Right lobe of liver (tissue), 6 donors: ENCODE results near the gene RPUSD3. TPM values are rescaled to one million over a fixed set of nuclear protein-coding genes. Genes with fewer than 3 reads are reported as not detected.
"Not testable (repeated sequence)": the region's sequence is repeated elsewhere in the genome, so short reads cannot be mapped to it uniquely, and the experiment has no call there.

ENCODE experiments used
- ATAC-seq, 4 donors: fragments of 200-7000 bp; cut with Tn5 transposase; one replicate each; pipeline ENCODE4 v1.9.1; 2020; ENCODE audit warnings: mild to moderate bottlenecking in 4 of 4, moderate library complexity in 4 of 4
- DNase-seq, 3 donors: peaks; one replicate each; pipeline ENCODE4 v3.0.0-alpha.2; 2020
- H3K27ac ChIP-seq, 3 donors: fragments of 200-600 bp; one replicate each; pipeline ENCODE4 v1.8.0; 2022
- H3K27me3 ChIP-seq, 2 donors: fragments of 200-600 bp; one replicate each; pipeline ENCODE4 v1.8.0; 2022
- H3K36me3 ChIP-seq, 4 donors: fragments of 200-600 bp; sonication (generic) in 1 of 4; one replicate each; pipeline versions ENCODE4 v1.5.1 to v1.8.0; 2017 to 2022; ENCODE audit warnings: control low read depth in 1 of 4
- H3K4me1 ChIP-seq, 4 donors: fragments of 200-600 bp; sonication (generic) in 1 of 4; one replicate each; pipeline versions ENCODE4 v1.5.1 to v1.8.0; 2017 to 2022; ENCODE audit warnings: control low read depth in 1 of 4
- H3K4me3 ChIP-seq, 3 donors: fragments of 200-600 bp; one replicate each; pipeline ENCODE4 v1.8.0; 2022
- H3K9me3 ChIP-seq, 4 donors: fragments of 200-600 bp; sonication (generic) in 1 of 4; one replicate each; pipeline versions ENCODE4 v1.5.1 to v1.8.0; 2017 to 2022; ENCODE audit warnings: control low read depth in 1 of 4
- CTCF ChIP-seq, 4 donors: fragments of 200-600 bp in 3 of 4; fragments of 450-650 bp in 1 of 4; IDR thresholded peaks; one replicate each; pipeline versions ENCODE4 v1.5.1 to v1.8.0; 2016 to 2022; ENCODE audit warnings: antibody characterized with exemption in 4 of 4, mild to moderate bottlenecking in 2 of 4
- POLR2A ChIP-seq: fragments of 450-650 bp; IDR thresholded peaks from one replicate; pipeline ENCODE4 v1.6.1; 2017; ENCODE audit warnings: antibody characterized with exemption, mild to moderate bottlenecking
- WGBS: methylation state at CpG from one replicate; pipeline ENCODE4 v1.1.6; 2018; ENCODE audit warnings: low coverage, low lambda C conversion rate; ENCODE audit not compliant: insufficient coverage; ENCODE audit errors: missing lambda C conversion rate; 5-methylcytosine and 5-hydroxymethylcytosine counted together
- intact Hi-C, 2 donors: fragments of 100-400 bp; cut with DNase I; formaldehyde crosslinking; loops; one replicate each; pipeline versions ENCODE4 v1.11.2 to v1.14.1; 2022
- total RNA-seq, 6 experiments: library from RNA; depleted of rRNA in 2 of 6; stranded (reverse); fragments of >200 nt in 2 of 6; fragmentation: NEBNext Ultra II Directional in 3 of 6; extraction: Animal tissue kit (Norgen Biotek cat#: 25700) in 3 of 6; gene quantifications; one replicate each; pipeline versions ENCODE4 v1.1.0 to v1.2.4, GENCODE V29; 2016 to 2023
- donor health status: DM: no; HTN: yes; CAD: no.
- donor health status: DM: no; HTN: no; CAD: no.
- donor health status: DM: no; HTN: no; CAD: no.
- donor health status: DM: no; HTN: yes; CAD: no.
- donor health status: DM: no; HTN: yes; CAD: no.

Gene RPUSD3
- total RNA-seq, 6 experiments from 2014 or later = 15.8 to 34.6 (median 22.4) TPM

- Histone ChIP-seq H3K36me3 (no peaks in the 10 kb centered on the region), H3K9me3 (no peaks in the 10 kb centered on the region), H3K4me1 (peaks cover 0 to 9% (median 0%) of the 10 kb centered on the region in 4 donors), H3K4me3 (no peak overlapping the region), H3K27ac (no peak overlapping the region), H3K27me3 (no peaks in the 10 kb centered on the region)
- intact Hi-C loops = loop anchor here in 1 of 2 donors (10.0 kb wide), 1 partner anchor 69 kb away; no protein-coding TSS in a partner anchor
- no CpG with 5 or more reads among the region's 3 CpGs for WGBS
- DNase-seq (no peak), ATAC-seq (no peak)
- TF ChIP-seq CTCF (IDR thresholded peaks at IDR 0.05) (no peak), POLR2A (no peak)
Observed at GRCh38 chr3:9855594-9855993, 11.8 kb upstream of the RPUSD3 start.

- WGBS = 82% methylated on average over 8 of the region's 11 CpGs
Observed at GRCh38 chr3:9854291-9854940, 10.6 kb upstream of the RPUSD3 start.

GRCh38 chr3:9852528-9852927 is 8.7 kb upstream of the RPUSD3 start:
- no peak for DNase-seq
- Histone ChIP-seq H3K27me3 (no peaks in the 10 kb centered on the region), H3K9me3 (no peaks in the 10 kb centered on the region), H3K4me1 (peaks cover 0 to 26% (median 4%) of the 10 kb centered on the region in 4 donors), H3K36me3 (no peaks in the 10 kb centered on the region), H3K4me3 (no peak overlapping the region), H3K27ac (no peak overlapping the region)
- TF ChIP-seq CTCF (IDR thresholded peaks at IDR 0.05) (no peak), POLR2A (no peak)
- WGBS = 94% methylated on average over 3 of the region's 6 CpGs
- intact Hi-C loops = loop anchor here in 1 of 2 donors (10.0 kb wide), 1 partner anchor 72 kb away; no protein-coding TSS in a partner anchor
- no peak for ATAC-seq

More at GRCh38 chr3:9854291-9854940, 10.6 kb upstream of the RPUSD3 start:
- not testable (repeated sequence) for H3K36me3 ChIP-seq, H3K4me3 ChIP-seq, H3K27ac ChIP-seq, DNase-seq, H3K9me3 ChIP-seq, H3K27me3 ChIP-seq, ATAC-seq
- intact Hi-C loops = loop anchor here in 1 of 2 donors (10.0 kb wide), 1 partner anchor 70 kb away; no protein-coding TSS in a partner anchor
- H3K4me1 ChIP-seq = peaks cover 0 to 17% (median 3%) of the 10 kb centered on the region in 4 donors

GRCh38 chr3:9851926-9852325 is 8.1 kb upstream of the RPUSD3 start:
- peak in 1 of 3 donors; percentile 68 for DNase-seq
- ATAC-seq, H3K36me3 ChIP-seq, H3K9me3 ChIP-seq, H3K4me3 ChIP-seq, H3K27ac ChIP-seq, H3K27me3 ChIP-seq: not testable (repeated sequence)
- H3K4me1 ChIP-seq = peaks cover 0 to 26% (median 4%) of the 10 kb centered on the region in 4 donors
- intact Hi-C loops = loop anchor here in 1 of 2 donors (10.0 kb wide), 1 partner anchor 73 kb away; no protein-coding TSS in a partner anchor
- WGBS = 31% methylated on average over 6 of the region's 6 CpGs

GRCh38 chr3:9851383-9851782 is 7.6 kb upstream of the RPUSD3 start:
- H3K27me3 ChIP-seq, DNase-seq, H3K27ac ChIP-seq, H3K4me3 ChIP-seq, ATAC-seq, H3K9me3 ChIP-seq, H3K36me3 ChIP-seq: not testable (repeated sequence)
- WGBS = 81% methylated on average over 3 of the region's 6 CpGs
- peaks cover 0 to 26% (median 4%) of the 10 kb centered on the region in 4 donors for H3K4me1 ChIP-seq
- intact Hi-C loops = loop anchor here in 1 of 2 donors (10.0 kb wide), 1 partner anchor 73 kb away; no protein-coding TSS in a partner anchor

- H3K9me3 ChIP-seq, intact Hi-C loops, DNase-seq, H3K36me3 ChIP-seq, H3K27ac ChIP-seq, H3K27me3 ChIP-seq, ATAC-seq, H3K4me3 ChIP-seq: not testable (repeated sequence)
- peak; percentile 58 to 63 (median 60) for TF ChIP-seq CTCF (IDR thresholded peaks at IDR 0.05)
- peaks cover 0 to 26% (median 5%) of the 10 kb centered on the region in 4 donors for H3K4me1 ChIP-seq
- 20% methylated on average over 4 of the region's 4 CpGs for WGBS
Observed at GRCh38 chr3:9848860-9849259, 5.1 kb upstream of the RPUSD3 start.

- H3K27ac ChIP-seq, H3K36me3 ChIP-seq, ATAC-seq, H3K9me3 ChIP-seq, H3K4me3 ChIP-seq, DNase-seq, intact Hi-C loops, H3K27me3 ChIP-seq: not testable (repeated sequence)
- 56% methylated on average over 7 of the region's 9 CpGs for WGBS
- H3K4me1 ChIP-seq = peaks cover 0 to 31% (median 5%) of the 10 kb centered on the region in 4 donors
Observed at GRCh38 chr3:9847870-9848269, 4.1 kb upstream of the RPUSD3 start.
